Uterus (tissue), 4 donors: ENCODE results near the gene SP3. TPM values are rescaled to one million over a fixed set of nuclear protein-coding genes. Genes with fewer than 3 reads are reported as not detected.

Experiments
- DNase-seq, 2 donors: peaks; one replicate each; pipeline ENCODE4 v3.0.0-alpha.2; 2019 to 2020
- H3K27ac ChIP-seq, 2 donors: fragments of 200-600 bp; sonication (generic); 1 replicate in 1 of 2; 2 replicates in 1 of 2; pipeline ENCODE4 v1.5.1; 2016 to 2018
- H3K27me3 ChIP-seq, 2 donors: fragments of 200-600 bp; sonication (generic); one replicate each; pipeline ENCODE4 v1.5.1; 2018 to 2019; ENCODE audit warnings: control low read depth in 1 of 2
- H3K36me3 ChIP-seq, 2 donors: fragments of 200-600 bp; sonication (generic); one replicate each; pipeline ENCODE4 v1.5.1; 2019; ENCODE audit warnings: control low read depth in 1 of 2
- H3K4me1 ChIP-seq, 2 donors: fragments of 200-600 bp; sonication (generic); one replicate each; pipeline ENCODE4 v1.5.1; 2018 to 2019; ENCODE audit warnings: control low read depth in 1 of 2
- H3K4me3 ChIP-seq, 2 donors: fragments of 200-600 bp; sonication (generic); 1 replicate in 1 of 2; 2 replicates in 1 of 2; pipeline ENCODE4 v1.5.1; 2018 to 2019; ENCODE audit warnings: mild to moderate bottlenecking in 1 of 2
- H3K9me3 ChIP-seq, 2 donors: fragments of 200-600 bp; sonication (generic); one replicate each; pipeline ENCODE4 v1.5.1; 2019; ENCODE audit warnings: control low read depth in 1 of 2
- POLR2A ChIP-seq, 2 donors: fragments of 450-650 bp; IDR thresholded peaks; one replicate each; pipeline ENCODE4 v1.6.1; 2016; ENCODE audit warnings: antibody characterized with exemption in 2 of 2, mild to moderate bottlenecking in 1 of 2, moderate library complexity in 1 of 2
- intact Hi-C: fragments of 100-400 bp; cut with DNase I; formaldehyde crosslinking; loops from one replicate; pipeline ENCODE4 v1.15.1; 2023; ENCODE audit warnings: low total_unique reads
- total RNA-seq, 4 donors: library from RNA; depleted of rRNA in 3 of 4; stranded (reverse); fragments of >200 nt in 3 of 4; gene quantifications; one replicate each; pipeline versions ENCODE4 v1.1.0 to v1.2.4, GENCODE V29; 2014 to 2023
- TF ChIP-seq, protein P1 (sequence below), 4 experiments: fragments of 200-600 bp in 2 of 4; fragments of 450-650 bp in 2 of 4; sonication (generic) in 2 of 4; IDR thresholded peaks; one replicate each; pipeline ENCODE4 v1.5.1; 2016 to 2019; ENCODE audit warnings: antibody characterized with exemption in 4 of 4, mild to moderate bottlenecking in 2 of 4, moderate library complexity in 1 of 4
- donor health status: DM: yes; HTN: yes; CAD: no.

SP3 gene
- total RNA-seq, 4 donors from 2014 or later, result 100 to 359 (median 220) TPM

DNA sequence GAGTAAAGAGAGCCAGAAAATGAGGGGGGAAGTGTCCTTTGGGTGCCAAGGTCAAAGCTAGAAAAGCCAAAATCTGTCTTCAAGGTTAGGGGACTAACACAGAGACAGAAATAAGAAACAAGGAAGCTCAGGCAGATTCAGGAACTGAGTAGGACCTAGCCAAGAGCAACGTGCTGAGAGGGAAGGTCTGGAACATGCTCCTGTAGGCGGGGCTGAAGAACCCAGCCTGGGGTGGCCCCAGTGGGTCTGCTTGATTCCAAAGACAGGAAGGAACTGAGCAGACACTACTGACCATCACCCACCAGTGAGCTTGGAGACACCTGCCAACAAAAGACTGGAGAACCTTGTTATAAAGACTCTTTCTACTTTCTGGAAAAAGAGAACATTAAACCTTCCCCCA lies 105.1 kb downstream of the SP3 start:
- H3K4me1 ChIP-seq, result peaks cover 0 to 3% of the 10 kb centered on the region in 2 donors
- no peak overlapping the region for H3K4me3 ChIP-seq
- no peaks in the 10 kb centered on the region for H3K9me3 ChIP-seq
- no peaks in the 10 kb centered on the region for H3K36me3 ChIP-seq
- H3K27me3 ChIP-seq, result no peaks in the 10 kb centered on the region
- no peak for DNase-seq
- H3K27ac ChIP-seq, result no peak overlapping the region
- intact Hi-C loops, result no loop called here
- TF ChIP-seq, protein P1, sequence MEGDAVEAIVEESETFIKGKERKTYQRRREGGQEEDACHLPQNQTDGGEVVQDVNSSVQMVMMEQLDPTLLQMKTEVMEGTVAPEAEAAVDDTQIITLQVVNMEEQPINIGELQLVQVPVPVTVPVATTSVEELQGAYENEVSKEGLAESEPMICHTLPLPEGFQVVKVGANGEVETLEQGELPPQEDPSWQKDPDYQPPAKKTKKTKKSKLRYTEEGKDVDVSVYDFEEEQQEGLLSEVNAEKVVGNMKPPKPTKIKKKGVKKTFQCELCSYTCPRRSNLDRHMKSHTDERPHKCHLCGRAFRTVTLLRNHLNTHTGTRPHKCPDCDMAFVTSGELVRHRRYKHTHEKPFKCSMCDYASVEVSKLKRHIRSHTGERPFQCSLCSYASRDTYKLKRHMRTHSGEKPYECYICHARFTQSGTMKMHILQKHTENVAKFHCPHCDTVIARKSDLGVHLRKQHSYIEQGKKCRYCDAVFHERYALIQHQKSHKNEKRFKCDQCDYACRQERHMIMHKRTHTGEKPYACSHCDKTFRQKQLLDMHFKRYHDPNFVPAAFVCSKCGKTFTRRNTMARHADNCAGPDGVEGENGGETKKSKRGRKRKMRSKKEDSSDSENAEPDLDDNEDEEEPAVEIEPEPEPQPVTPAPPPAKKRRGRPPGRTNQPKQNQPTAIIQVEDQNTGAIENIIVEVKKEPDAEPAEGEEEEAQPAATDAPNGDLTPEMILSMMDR (IDR thresholded peaks at IDR 0.05), result no peak
- no peak for TF ChIP-seq POLR2A (IDR thresholded peaks at IDR 0.05)

DNA sequence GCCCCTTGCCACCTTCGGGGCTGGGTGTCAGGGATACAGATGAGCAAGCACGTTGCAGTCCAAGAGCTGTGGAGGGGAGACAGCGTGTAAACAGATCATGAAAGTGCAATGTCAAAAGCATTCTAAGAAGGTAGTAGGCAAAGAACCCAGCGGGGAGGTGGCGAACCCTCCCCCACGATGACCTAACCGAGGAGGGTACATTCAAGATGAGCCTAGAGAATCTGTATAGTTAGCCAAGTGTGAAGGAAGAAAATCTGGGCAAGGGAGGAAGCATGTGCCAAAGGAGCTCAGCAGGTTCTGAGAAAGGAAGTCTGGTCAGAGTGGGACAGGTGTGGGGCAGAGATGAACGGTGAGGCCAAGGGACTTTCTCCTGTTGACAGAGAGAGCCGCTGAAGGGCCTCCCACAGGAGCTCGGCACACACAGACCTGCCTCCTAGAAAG lies 106.9 kb downstream of the SP3 start:
- Histone ChIP-seq H3K27me3 (no peaks in the 10 kb centered on the region), H3K36me3 (no peaks in the 10 kb centered on the region), H3K4me3 (no peak overlapping the region), H3K27ac (no peak overlapping the region), H3K9me3 (no peaks in the 10 kb centered on the region), H3K4me1 (peaks cover 0 to 6% of the 10 kb centered on the region in 2 donors)
- intact Hi-C loops, result no loop called here
- no peak for DNase-seq
- TF ChIP-seq, protein P1 (IDR thresholded peaks at IDR 0.05), result no peak
- TF ChIP-seq POLR2A (IDR thresholded peaks at IDR 0.05), result no peak
